ENCODE results near the gene MAD2L1BP. TPM values are rescaled to one million over a fixed set of nuclear protein-coding genes. Genes with fewer than 3 reads are reported as not detected.

MAD2L1BP gene
- total RNA-seq, 1 donor from 2014 or later, result 33.3 TPM

DNA sequence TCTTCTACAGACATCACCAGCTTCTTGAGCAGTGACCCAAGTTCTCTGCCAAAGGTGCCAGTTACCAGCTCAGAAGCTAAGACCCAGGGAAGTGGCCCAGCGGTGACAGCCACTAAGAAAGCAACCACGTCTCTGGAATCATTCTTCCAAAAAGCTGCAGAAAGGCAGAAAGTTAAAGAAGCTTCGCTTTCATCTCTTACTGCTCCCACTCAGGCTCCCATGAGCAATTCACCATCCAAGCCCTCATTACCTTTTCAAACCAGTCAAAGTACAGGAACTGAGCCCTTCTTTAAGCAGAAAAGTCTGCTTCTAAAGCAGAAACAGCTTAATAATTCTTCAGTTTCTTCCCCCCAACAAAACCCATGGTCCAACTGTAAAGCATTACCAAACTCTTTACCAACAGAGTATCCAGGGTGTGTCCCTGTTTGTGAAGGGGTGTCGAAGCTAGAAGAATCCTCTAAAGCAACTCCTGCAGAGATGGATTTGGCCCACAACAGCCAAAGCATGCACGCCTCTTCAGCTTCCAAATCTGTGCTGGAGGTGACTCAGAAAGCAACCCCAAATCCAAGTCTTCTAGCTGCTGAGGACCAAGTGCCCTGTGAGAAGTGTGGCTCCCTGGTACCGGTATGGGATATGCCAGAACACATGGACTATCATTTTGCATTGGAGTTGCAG is 21.8 kb upstream of the MAD2L1BP start:
- no peak for TF ChIP-seq CTCF (conservative IDR thresholded peaks at IDR 0.05)
- DNase-seq (ENCODE audit: extremely low spot score, unreplicated experiment), result no peak
- Mint-ChIP-seq H3K4me3 (no peak overlapping the region), H3K9me3 (no peaks in the 10 kb centered on the region), H3K27ac (no peak overlapping the region), H3K36me3 (peaks cover 7% of the 10 kb centered on the region), H3K27me3 (no peaks in the 10 kb centered on the region), H3K4me1 (ENCODE audit: unreplicated experiment) (no peaks in the 10 kb centered on the region)

- Mint-ChIP-seq H3K4me1 (ENCODE audit: unreplicated experiment) (no peaks in the 10 kb centered on the region), H3K4me3 (no peak overlapping the region), H3K27me3 (no peaks in the 10 kb centered on the region), H3K27ac (no peak overlapping the region), H3K9me3 (no peaks in the 10 kb centered on the region), H3K36me3 (peaks cover 7% of the 10 kb centered on the region)
- DNase-seq (ENCODE audit: extremely low spot score, unreplicated experiment), result no peak
- TF ChIP-seq CTCF (conservative IDR thresholded peaks at IDR 0.05), result no peak
Observed at GRCh38 chr6:43614396-43614730, 21.3 kb upstream of the MAD2L1BP start.

- no peaks in the 10 kb centered on the region for H3K9me3 Mint-ChIP-seq
- no peaks in the 10 kb centered on the region for H3K27me3 Mint-ChIP-seq
- no peak for DNase-seq (ENCODE audit: extremely low spot score, unreplicated experiment)
- TF ChIP-seq CTCF (conservative IDR thresholded peaks at IDR 0.05), result no peak
- H3K4me1 Mint-ChIP-seq (ENCODE audit: unreplicated experiment), result no peaks in the 10 kb centered on the region
- H3K27ac Mint-ChIP-seq, result no peak overlapping the region
- peaks cover 11% of the 10 kb centered on the region for H3K36me3 Mint-ChIP-seq
- no peak overlapping the region for H3K4me3 Mint-ChIP-seq
Observed at GRCh38 chr6:43616725-43617472, 18.7 kb upstream of the MAD2L1BP start.

- Mint-ChIP-seq H3K27ac (no peak overlapping the region), H3K9me3 (no peaks in the 10 kb centered on the region), H3K36me3 (peaks cover 16% of the 10 kb centered on the region), H3K4me1 (ENCODE audit: unreplicated experiment) (no peaks in the 10 kb centered on the region), H3K4me3 (no peak overlapping the region), H3K27me3 (no peaks in the 10 kb centered on the region)
- no peak for TF ChIP-seq CTCF (conservative IDR thresholded peaks at IDR 0.05)
- no peak for DNase-seq (ENCODE audit: extremely low spot score, unreplicated experiment)
Observed at GRCh38 chr6:43621078-43621835, 14.4 kb upstream of the MAD2L1BP start.

GRCh38 chr6:43621836-43622180 is 13.8 kb upstream of the MAD2L1BP start:
- Mint-ChIP-seq H3K4me3 (no peak overlapping the region), H3K27me3 (no peaks in the 10 kb centered on the region), H3K36me3 (peaks cover 21% of the 10 kb centered on the region), H3K9me3 (no peaks in the 10 kb centered on the region), H3K27ac (no peak overlapping the region), H3K4me1 (ENCODE audit: unreplicated experiment) (peaks cover 2% of the 10 kb centered on the region)
- no peak for DNase-seq (ENCODE audit: extremely low spot score, unreplicated experiment)
- TF ChIP-seq CTCF (conservative IDR thresholded peaks at IDR 0.05), result no peak
